ENCODE data around the gene TOPBP1.
A peak's percentile ranks its signal among the peaks of the same experiment; 100 is the strongest.

Gene TOPBP1

DNA sequence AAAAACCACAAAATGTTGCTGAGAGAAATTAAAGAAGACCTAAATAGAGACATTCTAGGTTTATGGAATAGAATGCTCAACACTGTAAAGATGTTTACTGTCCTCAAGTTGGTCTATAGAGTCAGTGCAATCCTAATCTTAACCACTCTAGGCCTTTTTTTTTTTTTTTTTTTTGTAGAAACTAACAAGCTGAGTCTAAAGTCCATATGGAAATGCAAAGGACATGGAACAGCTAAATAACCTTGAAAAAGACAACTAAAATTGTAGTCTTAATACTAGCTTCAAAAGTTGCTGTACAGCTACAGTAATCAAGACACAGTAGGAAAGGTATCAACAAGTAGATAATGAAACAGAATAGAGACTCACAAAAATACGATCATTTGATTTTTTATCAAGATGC is 55.4 kb downstream of the TOPBP1 start:
- FAIRE-seq: no peak

DNA sequence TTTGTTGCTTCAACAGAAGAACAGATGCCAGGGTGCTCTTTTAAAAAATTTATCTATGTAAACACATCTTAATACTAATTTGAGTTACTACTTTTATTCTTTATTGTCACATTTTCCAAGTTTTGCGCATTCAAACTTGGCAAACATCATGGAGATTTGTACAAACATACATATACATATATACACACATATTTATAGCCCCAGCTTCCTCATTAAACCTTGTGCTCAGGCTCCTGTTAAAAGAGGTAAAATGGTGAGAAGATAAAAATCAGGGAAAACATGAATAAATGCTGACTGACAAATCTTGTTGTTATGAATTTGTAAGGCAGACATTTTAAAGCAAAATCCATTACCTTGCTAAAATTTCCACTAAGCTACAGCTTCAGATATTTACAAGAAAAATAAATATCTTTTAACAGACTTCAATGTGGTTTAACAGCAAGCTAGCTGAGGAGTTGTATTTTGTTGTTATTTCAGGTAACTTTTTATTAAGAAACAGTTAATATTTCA is 61.1 kb downstream of the TOPBP1 start:
- no peak for FAIRE-seq

DNA sequence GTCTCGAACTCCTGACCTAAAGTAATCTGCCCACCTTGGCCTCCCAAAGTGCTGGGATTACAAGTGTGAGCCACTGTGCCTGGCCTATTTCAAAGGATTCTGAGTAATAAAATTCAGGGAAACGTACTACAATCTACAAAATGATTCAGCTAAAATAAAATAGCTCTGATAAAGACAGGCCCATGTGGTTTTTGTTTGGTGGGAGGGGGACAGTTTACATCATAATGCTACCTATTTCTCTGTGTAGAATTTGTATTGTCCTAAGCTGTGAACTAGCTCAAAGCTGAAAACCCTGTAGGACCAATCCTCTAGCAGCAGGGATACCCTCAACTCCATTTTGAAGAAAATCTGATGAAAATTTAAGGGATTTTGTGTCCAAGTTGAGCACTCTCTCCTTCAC is 62.5 kb downstream of the TOPBP1 start:
- FAIRE-seq: no peak

DNA sequence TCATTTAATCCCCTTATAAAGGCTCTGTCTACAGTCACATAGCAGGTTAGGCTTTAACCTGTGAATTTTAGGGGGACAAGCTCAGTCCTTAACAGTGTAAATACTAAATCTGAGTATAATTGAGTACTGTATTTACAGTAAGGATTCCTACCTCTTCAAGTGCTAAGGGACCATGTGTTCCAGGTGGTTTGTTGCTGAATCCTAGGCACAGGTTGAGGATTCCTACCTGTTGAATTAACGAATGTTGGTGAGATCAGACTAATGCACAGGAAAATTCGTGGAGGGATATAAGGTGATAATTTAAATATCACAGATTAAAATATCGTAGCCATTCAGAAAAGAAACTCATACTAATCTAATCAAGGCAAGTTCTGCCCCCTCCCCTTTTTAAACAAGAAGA is 63.3 kb downstream of the TOPBP1 start:
- FAIRE-seq: no peak

DNA sequence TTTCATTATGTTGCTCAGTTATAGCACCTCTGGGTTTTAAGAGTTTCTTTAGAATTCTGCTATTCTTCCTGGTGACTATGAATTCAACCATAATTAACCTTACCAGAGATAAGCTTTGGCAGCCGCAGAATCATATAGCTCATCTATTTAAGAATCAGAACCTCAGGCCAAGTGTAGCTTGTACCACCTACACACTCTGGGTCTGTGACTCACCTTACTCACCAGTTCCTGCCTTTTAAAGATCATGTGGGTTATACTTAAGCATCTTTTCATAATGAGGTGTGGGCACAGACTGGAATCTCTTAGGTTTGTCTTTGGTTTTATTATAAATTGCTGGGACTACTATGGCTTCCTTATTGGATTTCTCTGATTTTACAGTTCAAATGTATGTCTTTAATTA is 66.4 kb downstream of the TOPBP1 start:
- no peak for FAIRE-seq

- no peak for FAIRE-seq
These were observed 68.5 kb downstream of the TOPBP1 start for GRCh38 chr3:133593243-133593642.

- FAIRE-seq: no peak
These were observed 68.9 kb downstream of the TOPBP1 start for GRCh38 chr3:133592843-133593242.

DNA sequence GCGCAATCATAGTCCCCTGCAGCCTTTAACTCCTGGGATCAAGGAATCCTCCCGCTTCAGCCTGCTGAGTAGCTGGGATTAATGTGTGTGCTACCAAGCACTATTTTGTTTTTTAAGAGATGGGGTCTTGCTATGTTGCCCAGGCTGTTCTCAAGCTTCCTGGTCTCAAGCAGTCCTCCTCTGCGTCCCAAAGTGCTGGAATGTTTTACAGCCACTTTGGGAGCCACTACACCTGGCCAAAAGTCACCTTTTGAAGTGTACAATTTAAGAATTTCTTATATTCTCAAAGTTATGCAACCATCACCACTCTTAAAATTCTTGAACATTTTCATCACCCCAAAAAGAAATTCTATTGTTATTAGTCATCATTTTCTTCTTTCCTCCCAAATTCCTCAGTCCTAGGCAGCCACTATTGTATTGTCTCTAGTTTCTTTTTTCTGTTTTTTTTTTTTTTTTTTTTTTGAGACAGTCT is 70.4 kb downstream of the TOPBP1 start:
- no peak for FAIRE-seq

DNA sequence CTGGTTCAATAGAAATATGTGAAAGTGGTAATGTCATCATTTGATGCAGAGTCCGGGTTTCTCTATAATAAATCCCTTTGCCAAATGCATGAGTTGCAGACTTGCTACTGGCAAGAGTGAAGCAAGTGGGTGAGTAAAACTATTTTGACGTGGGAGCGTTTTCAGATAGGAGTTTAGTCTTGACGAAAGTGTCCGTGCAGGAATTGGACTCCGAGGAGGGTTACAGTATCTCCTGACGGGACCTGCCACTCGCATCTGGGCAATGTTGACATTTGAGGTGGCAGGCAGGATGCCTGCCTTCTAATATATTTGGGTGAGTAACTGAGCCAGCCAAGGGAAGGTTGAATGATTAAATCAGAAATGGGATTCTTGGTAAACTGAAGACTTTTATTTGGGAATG is 72.2 kb downstream of the TOPBP1 start:
- FAIRE-seq: no peak

- no peak for FAIRE-seq
These were observed 72.8 kb downstream of the TOPBP1 start for GRCh38 chr3:133588784-133589465.

GRCh38 chr3:133588035-133588434 is 73.7 kb downstream of the TOPBP1 start:
- no peak for FAIRE-seq

DNA sequence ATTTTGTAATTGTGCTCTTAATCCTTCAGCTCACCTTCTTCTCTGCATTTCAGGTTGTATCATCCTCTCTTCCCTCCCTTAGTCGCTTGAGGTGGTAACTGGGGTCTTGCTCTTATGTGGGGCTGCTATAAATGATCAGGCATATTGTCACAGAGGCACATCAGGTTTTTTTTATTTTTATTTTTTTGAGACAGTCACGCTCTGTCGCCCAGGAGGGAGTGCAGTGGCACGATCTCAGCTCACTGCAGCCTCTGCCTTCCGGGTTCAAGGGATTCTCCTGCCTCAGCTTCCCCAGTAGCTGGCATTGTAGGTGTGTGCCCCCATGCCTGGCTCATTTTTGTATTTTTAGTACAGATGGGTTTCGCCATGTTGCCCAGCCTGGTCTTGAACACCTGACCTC is 78.3 kb downstream of the TOPBP1 start:
- no peak for FAIRE-seq

- FAIRE-seq: no peak
These were observed 83.1 kb downstream of the TOPBP1 start for GRCh38 chr3:133578548-133579191.

GRCh38 chr3:133576169-133576568 is 85.6 kb downstream of the TOPBP1 start:
- no peak for FAIRE-seq

DNA sequence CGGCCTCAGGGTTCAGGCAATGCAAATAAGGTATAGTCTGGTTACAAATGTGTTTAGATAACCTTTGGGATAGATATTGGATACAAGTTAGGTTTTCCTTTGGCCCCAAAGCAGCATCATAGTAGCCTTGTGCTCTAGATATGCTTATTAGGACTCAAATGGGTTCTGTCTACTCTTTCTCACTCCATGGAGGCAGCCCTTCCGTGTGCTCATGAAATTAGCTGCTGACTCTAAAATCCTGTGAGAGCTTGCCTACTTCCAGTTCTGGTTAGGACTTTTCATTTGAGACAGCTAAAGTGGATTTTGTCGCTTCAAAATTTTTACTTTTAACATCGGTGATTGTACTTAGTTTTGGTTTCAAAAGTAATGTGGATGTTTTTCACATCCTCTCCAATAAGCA is 86.7 kb downstream of the TOPBP1 start:
- FAIRE-seq: no peak

DNA sequence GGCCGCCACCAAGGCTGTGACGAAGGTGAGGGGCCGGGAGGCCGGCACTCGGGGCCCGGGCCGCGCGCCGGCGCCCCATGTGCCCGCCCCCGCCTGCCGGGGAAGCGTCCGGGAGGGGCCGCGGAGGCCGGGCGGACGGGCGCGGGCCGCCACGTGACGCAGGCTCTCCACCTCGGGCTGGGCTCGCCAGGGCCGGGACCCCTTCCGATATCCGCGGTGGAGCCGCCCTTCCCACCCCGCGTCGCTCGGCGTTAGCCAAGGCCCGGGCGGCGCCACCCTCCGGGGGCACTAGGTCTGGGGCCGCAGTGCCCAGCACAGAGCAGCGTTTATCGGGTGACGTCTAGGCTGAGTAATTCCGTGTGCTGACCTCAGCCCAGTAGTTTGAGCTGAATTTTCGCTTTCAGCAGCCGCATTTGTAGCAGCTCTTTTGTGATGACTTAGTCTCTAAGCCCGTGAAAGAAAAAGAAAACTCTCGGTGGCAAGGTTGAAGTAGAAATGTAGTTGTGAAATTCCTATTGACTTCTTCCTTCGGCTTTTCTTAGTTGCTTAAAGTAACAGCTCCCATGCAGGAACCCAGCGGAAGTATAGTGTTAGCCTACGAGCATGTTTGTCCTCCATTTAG is 87.4 kb downstream of the TOPBP1 start:
- FAIRE-seq: no peak

DNA sequence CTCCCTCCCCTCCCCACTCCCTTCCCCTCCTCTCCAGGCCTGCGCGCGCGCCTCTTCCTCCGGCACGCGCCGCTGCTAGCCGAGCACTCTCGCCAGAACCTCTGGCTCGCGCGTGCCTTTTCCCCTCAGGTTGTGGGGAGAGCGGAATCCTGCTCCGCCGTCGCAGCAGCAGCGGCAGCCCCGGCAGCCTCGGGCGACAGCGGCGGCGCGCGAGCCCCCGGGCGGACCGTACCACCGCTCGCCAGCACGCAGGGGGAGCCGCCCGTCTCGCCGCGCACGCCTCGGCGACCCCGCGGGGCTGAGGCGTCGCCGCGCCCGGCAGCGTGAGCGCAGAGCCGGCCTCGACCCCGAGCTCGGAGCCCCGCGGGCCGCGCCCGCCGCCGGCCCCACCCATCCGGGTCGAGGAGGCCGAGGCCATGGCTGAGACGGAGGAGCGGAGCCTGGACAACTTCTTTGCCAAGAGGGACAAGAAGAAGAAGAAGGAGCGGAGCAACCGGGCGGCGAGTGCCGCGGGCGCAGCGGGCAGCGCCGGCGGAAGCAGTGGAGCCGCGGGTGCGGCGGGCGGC is 88.0 kb downstream of the TOPBP1 start, which contains the start of gene CDV3:
Gene CDV3, plus strand, starts transcription at position 58 of the 566 bp plus-strand sequence. Its CDS starts 359 bp downstream, at position 417.
- FAIRE-seq: no peak

GRCh38 chr3:133573054-133573628 is 88.6 kb downstream of the TOPBP1 start:
- FAIRE-seq: peak; percentile 78

- no peak for FAIRE-seq
These were observed 89.3 kb downstream of the TOPBP1 start for GRCh38 chr3:133572158-133573053.

- FAIRE-seq: no peak
These were observed 90.8 kb downstream of the TOPBP1 start for GRCh38 chr3:133570937-133571320.

DNA sequence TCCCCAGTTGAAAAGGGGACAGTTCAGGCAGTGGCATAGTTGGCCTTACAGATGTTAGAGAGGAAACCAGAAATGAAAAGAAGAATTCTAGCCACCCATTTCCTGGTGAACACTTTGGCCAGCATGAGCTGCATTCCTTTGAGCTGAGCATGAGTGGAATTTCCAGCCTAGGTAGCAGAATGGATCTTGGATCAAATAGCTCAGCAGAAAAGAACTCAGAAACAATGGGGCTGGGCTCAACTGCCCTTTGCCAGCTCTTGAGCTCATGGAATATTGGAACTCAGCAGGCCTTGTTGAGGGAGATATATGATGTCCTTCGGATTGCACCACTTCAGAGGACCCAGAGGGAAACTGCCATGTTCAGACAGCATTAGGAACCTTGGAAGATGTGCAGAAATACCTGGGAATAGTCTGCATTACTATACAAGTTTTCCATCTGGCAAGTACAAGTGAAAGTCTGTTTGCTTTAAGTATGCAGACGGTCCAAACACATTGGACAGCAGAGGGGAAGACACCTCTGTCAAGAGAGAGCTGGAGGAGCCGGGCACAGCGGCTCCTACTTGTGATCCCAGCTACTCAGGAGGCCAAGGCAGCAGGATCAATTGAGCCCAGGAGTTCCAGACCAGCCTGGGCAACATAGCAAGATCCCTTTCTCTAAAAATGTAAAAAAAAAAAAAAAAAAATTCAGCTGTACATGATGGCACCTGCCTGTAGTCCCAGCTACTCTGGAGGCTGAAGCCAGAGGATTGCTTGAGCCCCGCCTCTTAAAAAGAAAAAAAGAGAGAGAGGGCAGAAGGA is 91.4 kb downstream of the TOPBP1 start:
- no peak for FAIRE-seq
